Anterior cingulate cortex (tissue), 58 donors: Measurements from ENCODE around the gene IP6K1.
"Not testable (repeated sequence)": the region's sequence is repeated elsewhere in the genome, so short reads cannot be mapped to it uniquely, and the experiment has no call there.

Source experiments
- DNase-seq, 58 donors: peaks; one replicate each; lab custom pipeline; 2025; lab: John Stamatoyannopoulos, UW

IP6K1 gene

GRCh38 chr3:49772703-49773102, 13.6 kb downstream of the IP6K1 start:
- no peak for DNase-seq

- DNase-seq: no peak
Observed at GRCh38 chr3:49771340-49771938, 14.9 kb downstream of the IP6K1 start.

- no peak for DNase-seq
Observed at GRCh38 chr3:49769926-49770325, 16.4 kb downstream of the IP6K1 start.

GRCh38 chr3:49769286-49769915, 16.9 kb downstream of the IP6K1 start:
- DNase-seq: no peak

GRCh38 chr3:49763981-49764380, 22.4 kb downstream of the IP6K1 start:
- DNase-seq: no peak

- DNase-seq: no peak
Observed at GRCh38 chr3:49761661-49762060, 24.7 kb downstream of the IP6K1 start.

GRCh38 chr3:49759226-49759625, 27.1 kb downstream of the IP6K1 start:
- DNase-seq: no peak

- DNase-seq: no peak
Observed at GRCh38 chr3:49757197-49757596, 29.1 kb downstream of the IP6K1 start.

GRCh38 chr3:49756036-49756435, 30.3 kb downstream of the IP6K1 start:
- no peak for DNase-seq

- DNase-seq: no peak
Observed at GRCh38 chr3:49754536-49754935, 31.8 kb downstream of the IP6K1 start.

- no peak for DNase-seq
Observed at GRCh38 chr3:49751501-49751900, 34.8 kb downstream of the IP6K1 start.

- no peak for DNase-seq
Observed at GRCh38 chr3:49750056-49750455, 36.3 kb downstream of the IP6K1 start.

- not testable (repeated sequence) for DNase-seq
Observed at GRCh38 chr3:49748874-49749273, 37.5 kb downstream of the IP6K1 start.

- DNase-seq: no peak
Observed at GRCh38 chr3:49747792-49748480, 38.4 kb downstream of the IP6K1 start.

GRCh38 chr3:49745986-49746385, 40.4 kb downstream of the IP6K1 start:
- DNase-seq: no peak

- no peak for DNase-seq
Observed at GRCh38 chr3:49740427-49740826, 45.9 kb downstream of the IP6K1 start.

GRCh38 chr3:49738067-49738713, 48.2 kb downstream of the IP6K1 start:
- DNase-seq: no peak

GRCh38 chr3:49734752-49735151, 51.6 kb downstream of the IP6K1 start:
- DNase-seq: no peak

- no peak for DNase-seq
Observed at GRCh38 chr3:49733551-49733950, 52.8 kb downstream of the IP6K1 start.

- no peak for DNase-seq
Observed at GRCh38 chr3:49732597-49732996, 53.7 kb downstream of the IP6K1 start.

GRCh38 chr3:49729966-49730609, 56.3 kb downstream of the IP6K1 start:
- DNase-seq: no peak
